HG03460 (cell line): ENCODE results near the gene THEM5.
"Not testable (repeated sequence)": the region's sequence is repeated elsewhere in the genome, so short reads cannot be mapped to it uniquely, and the experiment has no call there.

Source experiments
- ATAC-seq: cut with Tn5 transposase; IDR thresholded peaks from one replicate; pipeline ENCODE4 v1.9.1; 2021; ENCODE audit not compliant: unreplicated experiment

Gene THEM5

DNA sequence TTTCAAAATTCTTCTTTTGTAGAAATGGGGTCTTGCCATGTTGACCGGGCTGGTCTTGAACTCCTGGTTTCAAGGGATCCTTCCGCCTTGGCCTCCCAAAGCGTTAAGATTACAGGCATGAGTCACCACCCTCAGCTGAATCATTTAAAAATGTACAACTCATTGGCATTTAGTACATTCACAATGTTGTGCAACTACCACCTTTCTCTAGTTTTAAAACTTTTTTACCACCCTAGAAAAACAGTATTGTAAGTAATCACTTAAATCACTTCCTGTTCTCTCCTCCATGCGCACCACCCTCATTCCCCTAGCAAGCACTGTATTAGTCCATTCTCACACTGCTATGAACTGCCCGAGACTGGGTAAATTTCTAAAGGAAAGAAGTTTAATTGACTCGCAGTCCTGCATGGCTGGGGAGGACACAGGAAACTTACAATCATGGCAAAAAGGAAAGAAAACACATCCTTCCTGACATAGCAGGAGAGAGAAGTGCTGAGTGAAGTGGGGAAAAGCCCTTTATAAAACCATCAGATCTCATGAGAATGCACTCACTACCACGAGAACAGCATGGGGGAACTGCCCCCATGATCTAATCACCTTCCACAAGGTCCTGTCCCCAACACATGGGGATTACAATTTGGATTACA lies 14.4 kb upstream of the THEM5 start:
- ATAC-seq = no peak

GRCh38 chr1:151867321-151867720 lies 13.8 kb upstream of the THEM5 start:
- no peak for ATAC-seq

GRCh38 chr1:151864411-151864810 lies 10.9 kb upstream of the THEM5 start:
- ATAC-seq = no peak

GRCh38 chr1:151862604-151863003 lies 9.1 kb upstream of the THEM5 start:
- ATAC-seq = no peak

GRCh38 chr1:151860504-151861187 lies 7.1 kb upstream of the THEM5 start:
- ATAC-seq = no peak

DNA sequence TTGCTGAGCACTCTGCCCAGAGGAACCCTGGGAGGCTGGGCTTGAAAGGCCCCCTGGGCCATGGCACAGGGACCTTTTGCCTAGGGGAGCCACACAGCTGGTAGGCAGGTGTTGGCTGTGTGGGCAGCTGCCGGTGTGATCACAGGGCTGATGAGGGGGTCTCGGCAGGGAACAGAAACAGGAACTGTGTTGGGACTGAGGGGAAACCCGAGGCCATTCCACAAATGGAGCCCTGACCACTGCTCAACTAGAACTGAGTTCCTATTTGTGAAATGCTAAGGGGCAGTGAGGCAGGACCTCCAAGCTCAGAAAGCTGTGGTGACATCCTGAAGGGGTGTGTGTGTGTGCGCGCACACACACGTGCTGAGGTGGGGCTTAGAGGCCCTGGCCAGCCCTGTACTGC lies 6.4 kb upstream of the THEM5 start:
- no peak for ATAC-seq

- no peak for ATAC-seq
These were observed 5.6 kb upstream of the THEM5 start for GRCh38 chr1:151858886-151859665.

GRCh38 chr1:151858030-151858746 lies 4.7 kb upstream of the THEM5 start:
- no peak for ATAC-seq

GRCh38 chr1:151855933-151856332 lies 2.4 kb upstream of the THEM5 start:
- no peak for ATAC-seq

- ATAC-seq = not testable (repeated sequence)
These were observed 2.0 kb upstream of the THEM5 start for GRCh38 chr1:151855516-151855915.

DNA sequence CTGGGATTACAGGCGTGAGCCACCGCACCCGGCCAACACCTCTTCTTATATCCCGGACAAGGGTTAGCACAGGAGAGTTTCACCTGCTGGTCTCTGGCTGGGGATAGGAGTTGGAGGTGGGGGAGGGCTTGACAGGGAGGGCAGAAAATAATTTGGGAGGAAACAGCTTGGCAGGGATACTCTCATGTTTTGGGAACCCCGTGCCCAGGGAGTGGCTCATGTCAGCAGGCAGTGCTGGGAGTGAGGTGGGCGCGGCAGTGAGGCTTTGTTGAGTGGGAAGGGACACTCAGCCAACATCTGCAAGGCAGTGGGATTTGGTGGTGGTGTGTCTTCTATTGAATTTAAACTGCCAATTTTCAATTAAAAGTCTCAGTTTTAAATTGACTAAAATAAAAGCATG lies 1.1 kb upstream of the THEM5 start:
- ATAC-seq = no peak

DNA sequence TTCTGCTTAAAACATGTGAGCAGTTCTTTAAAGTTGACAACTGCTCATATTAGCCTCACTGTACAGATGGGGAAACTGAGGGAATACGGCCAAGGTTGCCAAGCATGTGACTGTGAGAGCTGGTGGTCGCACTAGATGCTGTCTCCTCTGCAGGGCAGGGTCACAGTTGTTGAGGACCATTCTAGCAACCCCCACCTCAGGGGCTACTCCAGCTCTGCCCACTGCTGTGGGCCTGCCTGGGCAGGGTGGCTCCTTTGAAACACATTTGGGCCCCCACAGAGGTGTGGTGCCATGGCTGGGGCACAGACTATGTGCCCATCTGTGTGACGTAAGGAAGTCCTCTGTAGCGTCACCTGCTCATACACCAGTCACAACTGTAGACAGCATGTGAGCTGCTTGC lies 779 bp downstream of the THEM5 start:
- no peak for ATAC-seq

DNA sequence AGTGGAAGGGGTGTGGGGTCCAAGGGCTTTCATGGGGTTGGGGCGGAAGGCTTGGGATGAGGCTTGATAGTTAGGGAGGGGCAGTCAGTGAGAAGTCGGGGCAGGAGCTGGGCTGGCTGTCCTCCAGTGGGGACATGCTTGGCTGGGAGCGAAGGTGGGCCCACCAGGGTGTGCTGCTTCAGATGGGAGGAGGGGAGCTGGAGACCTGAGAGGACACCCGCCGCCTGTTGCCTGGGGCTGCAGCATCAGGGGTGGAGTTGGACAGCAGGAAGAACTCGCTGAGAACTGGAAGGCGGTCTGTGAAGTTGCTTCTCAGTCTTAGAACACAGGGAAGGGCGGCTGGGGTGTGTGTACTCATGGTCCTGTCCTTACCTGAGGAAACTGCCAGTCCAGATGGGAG lies 1.6 kb downstream of the THEM5 start:
- ATAC-seq = no peak

- no peak for ATAC-seq
These were observed 3.6 kb downstream of the THEM5 start for GRCh38 chr1:151849871-151850270.

DNA sequence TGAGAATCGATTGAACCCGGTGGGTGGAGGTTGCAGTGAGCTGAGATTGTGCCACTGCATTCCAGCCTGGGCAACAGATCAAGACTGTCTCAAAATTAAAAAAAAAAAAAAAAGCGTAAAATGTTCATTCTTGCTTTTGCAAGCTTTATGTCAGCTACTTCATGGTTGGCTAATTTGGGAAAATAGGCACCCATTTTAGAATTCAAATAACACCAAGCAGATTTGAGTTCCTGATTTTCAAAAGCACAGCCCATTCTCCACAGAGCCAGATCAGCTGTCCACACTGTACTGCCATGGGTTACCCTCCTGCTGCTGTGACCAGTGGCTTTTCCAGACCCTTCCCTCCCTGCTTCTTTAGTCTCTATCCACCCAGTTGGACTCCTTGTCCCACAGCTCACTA lies 4.4 kb downstream of the THEM5 start:
- ATAC-seq = no peak

DNA sequence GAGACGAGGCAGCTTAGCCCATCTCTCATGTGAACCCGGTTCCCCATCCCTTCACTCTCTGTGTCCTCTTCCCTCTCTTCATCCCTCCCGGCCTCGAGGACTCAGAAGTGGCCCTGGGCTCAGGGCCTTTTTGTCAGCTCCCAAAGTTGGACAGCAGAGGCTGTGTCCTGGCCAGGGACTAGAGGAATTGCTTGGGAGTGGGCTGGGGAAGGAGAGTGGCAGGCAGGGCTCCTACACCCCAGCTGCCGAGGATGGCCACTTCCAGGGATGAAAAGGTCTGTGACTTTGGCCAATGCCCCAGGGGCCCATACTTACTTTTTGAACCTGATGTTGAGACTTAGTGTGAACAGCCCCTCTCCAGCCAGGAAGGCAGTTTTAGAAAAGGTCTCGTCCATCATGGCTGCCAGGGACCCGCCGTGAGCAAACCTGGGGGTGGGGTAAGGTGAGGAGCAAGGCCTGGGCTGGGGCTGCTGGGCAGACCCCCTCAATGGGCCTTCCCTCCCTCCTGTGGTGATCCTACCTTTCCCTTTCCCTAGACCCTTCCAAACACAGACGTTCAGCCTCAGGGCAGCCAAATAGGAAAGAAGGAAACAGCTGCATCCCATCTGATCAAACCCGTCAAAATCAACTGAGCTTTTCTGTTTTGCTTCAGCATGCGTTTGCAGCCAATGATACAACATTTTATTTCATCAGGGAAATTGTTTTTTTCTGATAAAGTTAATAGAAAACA lies 5.5 kb downstream of the THEM5 start:
- ATAC-seq = no peak

DNA sequence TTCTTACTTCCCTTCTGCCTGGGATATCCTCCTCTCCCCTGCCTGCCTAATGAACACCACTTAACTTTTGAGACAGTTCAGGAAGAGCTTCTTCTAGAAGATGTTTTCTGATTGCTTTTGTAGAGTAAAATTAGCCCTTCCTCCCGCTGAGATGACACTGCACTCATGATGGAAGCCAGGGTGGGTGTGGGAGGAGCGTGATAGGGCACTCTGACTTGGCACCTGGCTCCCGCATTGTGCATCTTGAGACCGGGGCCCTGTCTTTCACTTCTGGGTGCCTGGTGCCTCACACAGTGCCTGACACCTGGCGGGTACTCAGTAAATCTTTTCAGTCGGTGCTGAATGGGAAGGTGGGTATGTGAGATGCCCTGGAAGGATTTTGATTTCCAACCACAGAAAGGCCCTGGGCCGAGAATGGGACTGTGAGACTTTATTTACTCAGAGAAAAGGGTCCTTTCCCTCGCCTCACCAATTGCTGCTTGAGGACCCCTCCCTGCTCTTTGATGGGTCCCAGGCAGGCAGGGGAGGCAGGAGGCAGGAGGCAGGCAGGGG lies 6.8 kb downstream of the THEM5 start:
- no peak for ATAC-seq

- ATAC-seq = no peak
These were observed 7.4 kb downstream of the THEM5 start for GRCh38 chr1:151846062-151846568.

DNA sequence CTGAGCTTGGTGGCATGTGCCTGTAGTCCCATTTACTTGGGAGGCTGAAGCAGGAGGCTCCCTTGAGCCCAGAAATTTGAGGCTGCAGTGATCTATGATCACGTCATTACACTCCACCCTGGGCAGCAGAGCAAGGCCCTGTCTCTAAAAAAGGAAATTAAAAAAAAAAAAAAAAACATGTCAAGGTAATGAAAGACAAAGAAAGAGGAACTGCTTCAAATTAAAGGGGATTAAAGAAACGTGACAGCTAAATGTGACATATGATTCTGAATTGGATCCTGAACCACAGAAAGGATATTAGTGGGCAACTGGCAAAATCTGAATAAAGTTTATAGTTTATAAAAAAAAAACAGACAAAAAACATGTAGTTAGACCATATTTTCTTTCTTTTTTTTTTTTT lies 10.1 kb downstream of the THEM5 start:
- ATAC-seq = no peak

DNA sequence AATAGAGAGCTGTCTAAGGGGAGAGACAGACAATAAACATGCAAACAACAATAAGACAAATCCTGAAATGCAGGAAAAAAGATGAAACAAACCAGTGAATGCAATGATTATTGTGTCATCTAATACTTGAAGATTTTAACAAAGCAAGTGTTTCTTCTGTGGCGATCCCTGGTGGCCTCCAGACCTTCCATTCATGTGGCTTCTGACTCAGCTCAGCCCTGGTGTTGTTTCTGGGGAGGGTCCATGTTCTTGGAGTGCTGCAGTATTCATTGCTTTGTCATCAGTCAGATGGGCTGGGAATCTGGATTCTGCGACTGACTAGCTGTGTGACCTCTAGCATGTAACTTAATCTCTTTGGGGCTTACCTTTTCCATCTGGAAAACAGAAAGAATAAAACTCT lies 12.4 kb downstream of the THEM5 start:
- ATAC-seq = no peak
